ENCODE measurements around the gene SERPINE3. TPM values are rescaled to one million over a fixed set of nuclear protein-coding genes. Genes with fewer than 3 reads are reported as not detected.

The SERPINE3 gene
- polyA plus RNA-seq, 3 donors: not detected

DNA sequence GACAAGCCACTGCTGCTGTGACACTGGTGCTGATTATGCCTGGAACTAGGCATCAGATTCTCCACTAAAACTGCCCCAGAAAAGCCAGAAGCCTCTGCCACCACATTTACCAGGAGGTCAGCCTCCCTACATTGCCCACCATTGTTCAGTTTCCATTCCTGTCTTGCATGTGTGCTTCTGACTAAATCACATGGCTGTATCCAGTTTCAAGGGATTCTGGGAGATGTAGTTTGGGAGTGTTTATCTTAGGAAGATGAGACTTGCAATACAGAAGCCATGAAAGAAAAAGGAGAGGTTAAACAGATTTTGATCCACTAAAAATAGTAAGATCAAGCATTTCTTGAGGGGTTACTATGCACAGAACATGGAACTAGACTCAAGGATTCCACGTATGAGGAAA is 40.7 kb upstream of the SERPINE3 start:
- intact Hi-C loops (cut with micrococcal nuclease): no loop called here
- no peak for DNase-seq
- H3K27ac ChIP-seq (ENCODE audit: low read depth in 1 of 2, low read length in 2 of 2): no peak overlapping the region
- peaks cover 0 to 2% (median 0%) of the 10 kb centered on the region in 7 donors for H3K9me3 Mint-ChIP-seq
- H3K36me3 ChIP-seq (replicated peaks in 1 of 2; ENCODE audit: control insufficient read depth in 1 of 2, insufficient read depth in 2 of 2, low read length in 2 of 2): no peaks in the 10 kb centered on the region
- H3K4me1 Mint-ChIP-seq: no peaks in the 10 kb centered on the region
- WGBS (ENCODE audit: insufficient coverage): 88% methylated on average over 1 of the region's 1 CpG
- H3K27me3 ChIP-seq (ENCODE audit: control insufficient read depth in 2 of 2, insufficient read depth in 2 of 2, low read length in 2 of 2): no peaks in the 10 kb centered on the region
- no peaks in the 10 kb centered on the region for H3K79me2 ChIP-seq (ENCODE audit: insufficient read depth, low read length)
- no peaks in the 10 kb centered on the region for H3K9me3 ChIP-seq (replicated peaks in 1 of 2; ENCODE audit: control insufficient read depth in 1 of 2, insufficient read depth in 1 of 2, low read length in 2 of 2)
- H3K27ac Mint-ChIP-seq: peak overlapping the region in 1 of 7 donors; percentile 8
- H3K27me3 Mint-ChIP-seq (ENCODE audit: low read depth in 3 of 3): peaks cover 0 to 2% (median 1%) of the 10 kb centered on the region in 3 donors
- TF ChIP-seq, protein P1, sequence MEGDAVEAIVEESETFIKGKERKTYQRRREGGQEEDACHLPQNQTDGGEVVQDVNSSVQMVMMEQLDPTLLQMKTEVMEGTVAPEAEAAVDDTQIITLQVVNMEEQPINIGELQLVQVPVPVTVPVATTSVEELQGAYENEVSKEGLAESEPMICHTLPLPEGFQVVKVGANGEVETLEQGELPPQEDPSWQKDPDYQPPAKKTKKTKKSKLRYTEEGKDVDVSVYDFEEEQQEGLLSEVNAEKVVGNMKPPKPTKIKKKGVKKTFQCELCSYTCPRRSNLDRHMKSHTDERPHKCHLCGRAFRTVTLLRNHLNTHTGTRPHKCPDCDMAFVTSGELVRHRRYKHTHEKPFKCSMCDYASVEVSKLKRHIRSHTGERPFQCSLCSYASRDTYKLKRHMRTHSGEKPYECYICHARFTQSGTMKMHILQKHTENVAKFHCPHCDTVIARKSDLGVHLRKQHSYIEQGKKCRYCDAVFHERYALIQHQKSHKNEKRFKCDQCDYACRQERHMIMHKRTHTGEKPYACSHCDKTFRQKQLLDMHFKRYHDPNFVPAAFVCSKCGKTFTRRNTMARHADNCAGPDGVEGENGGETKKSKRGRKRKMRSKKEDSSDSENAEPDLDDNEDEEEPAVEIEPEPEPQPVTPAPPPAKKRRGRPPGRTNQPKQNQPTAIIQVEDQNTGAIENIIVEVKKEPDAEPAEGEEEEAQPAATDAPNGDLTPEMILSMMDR (IDR thresholded peaks at IDR 0.05): no peak
- no peak overlapping the region for H3K9ac ChIP-seq (ENCODE audit: insufficient read depth, low read length, poor library complexity, severe bottlenecking)
- no peak overlapping the region for H3K4me2 ChIP-seq (replicated peaks; ENCODE audit: extremely low read depth, low read length, poor library complexity, severe bottlenecking)
- no peak overlapping the region for H2AFZ ChIP-seq (ENCODE audit: insufficient read depth, low read depth, low read length, poor library complexity, severe bottlenecking)
- H4K20me1 ChIP-seq (ENCODE audit: insufficient read depth, low read length): no peaks in the 10 kb centered on the region
- no peaks in the 10 kb centered on the region for H3K4me1 ChIP-seq (ENCODE audit: control insufficient read depth in 1 of 2, insufficient read depth in 2 of 2, low read length in 2 of 2)
- no peak overlapping the region for H3K4me3 ChIP-seq (replicated peaks in 1 of 3; ENCODE audit: low read depth in 2 of 3, low read length in 3 of 3)
- H3K4me3 Mint-ChIP-seq: no peak overlapping the region
- H3K36me3 Mint-ChIP-seq: no peaks in the 10 kb centered on the region

DNA sequence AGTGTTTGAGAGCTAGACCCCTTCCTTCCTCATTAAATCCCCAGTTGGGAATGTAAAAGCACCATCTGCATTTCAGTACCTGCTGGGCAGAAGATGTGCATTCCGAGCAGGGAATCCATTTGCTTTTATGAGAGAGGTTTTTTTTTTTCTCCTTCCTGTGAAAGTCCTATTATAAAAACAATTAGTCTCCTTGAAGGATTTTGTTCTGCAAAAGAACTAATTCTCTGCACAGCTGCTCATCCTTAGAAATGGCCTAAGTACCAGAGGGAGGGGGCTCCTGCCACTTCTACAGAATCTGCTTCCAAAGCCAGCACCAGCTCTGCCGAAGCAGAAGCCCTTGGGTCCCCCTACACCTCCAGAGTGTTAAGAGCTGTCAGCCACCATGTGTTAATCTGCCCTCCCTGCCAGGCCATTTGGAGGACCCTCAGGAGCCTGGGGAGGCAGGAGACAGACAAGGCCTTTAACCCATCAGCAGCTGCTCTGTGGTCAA is 36.4 kb upstream of the SERPINE3 start:
- Mint-ChIP-seq H3K36me3 (no peaks in the 10 kb centered on the region), H3K4me3 (no peak overlapping the region), H3K4me1 (no peaks in the 10 kb centered on the region), H3K27me3 (ENCODE audit: low read depth in 3 of 3) (no peaks in the 10 kb centered on the region), H3K27ac (no peak overlapping the region), H3K9me3 (peaks cover 0 to 2% (median 0%) of the 10 kb centered on the region in 7 donors)
- 88% methylated on average over 1 of the region's 2 CpGs for WGBS (ENCODE audit: insufficient coverage)
- H3K4me3 ChIP-seq (replicated peaks in 1 of 3; ENCODE audit: low read depth in 2 of 3, low read length in 3 of 3): no peak overlapping the region
- TF ChIP-seq, protein P1 (IDR thresholded peaks at IDR 0.05): no peak
- no peak for DNase-seq
- no peaks in the 10 kb centered on the region for H3K36me3 ChIP-seq (replicated peaks in 1 of 2; ENCODE audit: control insufficient read depth in 1 of 2, insufficient read depth in 2 of 2, low read length in 2 of 2)
- H2AFZ ChIP-seq (ENCODE audit: insufficient read depth, low read depth, low read length, poor library complexity, severe bottlenecking): no peak overlapping the region
- no peaks in the 10 kb centered on the region for H3K4me1 ChIP-seq (ENCODE audit: control insufficient read depth in 1 of 2, insufficient read depth in 2 of 2, low read length in 2 of 2)
- no peaks in the 10 kb centered on the region for H4K20me1 ChIP-seq (ENCODE audit: insufficient read depth, low read length)
- H3K9me3 ChIP-seq (replicated peaks in 1 of 2; ENCODE audit: control insufficient read depth in 1 of 2, insufficient read depth in 1 of 2, low read length in 2 of 2): no peaks in the 10 kb centered on the region
- intact Hi-C loops (cut with micrococcal nuclease): no loop called here
- no peak overlapping the region for H3K27ac ChIP-seq (ENCODE audit: low read depth in 1 of 2, low read length in 2 of 2)
- H3K27me3 ChIP-seq (ENCODE audit: control insufficient read depth in 2 of 2, insufficient read depth in 2 of 2, low read length in 2 of 2): no peaks in the 10 kb centered on the region
- no peaks in the 10 kb centered on the region for H3K79me2 ChIP-seq (ENCODE audit: insufficient read depth, low read length)
- no peak overlapping the region for H3K4me2 ChIP-seq (replicated peaks; ENCODE audit: extremely low read depth, low read length, poor library complexity, severe bottlenecking)
- no peak overlapping the region for H3K9ac ChIP-seq (ENCODE audit: insufficient read depth, low read length, poor library complexity, severe bottlenecking)

Data from CD14-positive monocyte (primary cell).